ENCODE results near the gene CLEC17A. TPM values are rescaled to one million over a fixed set of nuclear protein-coding genes. Genes with fewer than 3 reads are reported as not detected.

The CLEC17A gene
- total RNA-seq, 4 donors from 2014 or later, result 0.41 to 4.9 TPM; not detected in 2

GRCh38 chr19:14553939-14554243, 29.0 kb upstream of the CLEC17A start:
- Histone ChIP-seq H3K27ac (peak overlapping the region in 2 of 4 donors; percentile 1 to 30), H3K4me1 (peaks cover 6 to 46% (median 32%) of the 10 kb centered on the region in 4 donors)

GRCh38 chr19:14554382-14554812, 28.5 kb upstream of the CLEC17A start:
- Histone ChIP-seq H3K27ac (peak overlapping the region in 2 of 4 donors; percentile 1 to 30), H3K27me3 (no peaks in the 10 kb centered on the region), H3K9me3 (no peaks in the 10 kb centered on the region), H3K4me3 (no peak overlapping the region), H3K36me3 (no peaks in the 10 kb centered on the region), H3K4me1 (peaks cover 6 to 45% (median 31%) of the 10 kb centered on the region in 4 donors)
- peak; percentile 30 for DNase-seq
- WGBS, 2 donors (ENCODE audit: low coverage in 1 of 2), result 67% methylated on average over 5 of the region's 6 CpGs; no CpG with 5 or more reads in 1 of the 2 donors
- TF ChIP-seq POLR2A (IDR thresholded peaks at IDR 0.05) (no peak), EP300 (IDR thresholded peaks at IDR 0.05; ENCODE audit: low read depth) (no peak), POLR2AphosphoS5 (IDR thresholded peaks at IDR 0.05) (no peak), CTCF (IDR thresholded peaks at IDR 0.05) (peak in 2 of 5 experiments; percentile 25 to 36)
- intact Hi-C loops (cut with DNase I; ENCODE audit: low total_unique reads) (no loop called here), in situ Hi-C loops (cut with MboI; ENCODE audit: low pct_ligation_motif_present in 1 of 4, low pct_unique_long_range_greater_than_20kb in 1 of 4, low sequenced_read_pairs in 3 of 4) (loop anchor here in 1 of 4 donors (25.0 kb wide), 1 partner anchor 333 kb away; the partner anchor contains the start of gene OR7A17)

More at GRCh38 chr19:14553939-14554243, 29.0 kb upstream of the CLEC17A start:
- Histone ChIP-seq H3K36me3 (peaks cover 0 to 1% (median 0%) of the 10 kb centered on the region in 4 donors), H3K9me3 (no peaks in the 10 kb centered on the region), H3K27me3 (no peaks in the 10 kb centered on the region), H3K4me3 (no peak overlapping the region)
- WGBS, 2 donors (ENCODE audit: low coverage in 1 of 2), result 81% methylated on average over 8 of the region's 9 CpGs; no CpG with 5 or more reads in 1 of the 2 donors
- in situ Hi-C loops (cut with MboI; ENCODE audit: low pct_ligation_motif_present in 1 of 4, low pct_unique_long_range_greater_than_20kb in 1 of 4, low sequenced_read_pairs in 3 of 4) (loop anchor here in 1 of 4 donors (25.0 kb wide), 1 partner anchor 333 kb away; the partner anchor contains the start of gene OR7A17), intact Hi-C loops (cut with DNase I; ENCODE audit: low total_unique reads) (no loop called here)
- TF ChIP-seq POLR2A (IDR thresholded peaks at IDR 0.05), result no peak
- no peak for TF ChIP-seq POLR2AphosphoS5 (IDR thresholded peaks at IDR 0.05)
- TF ChIP-seq CTCF (IDR thresholded peaks at IDR 0.05), result no peak
- TF ChIP-seq EP300 (IDR thresholded peaks at IDR 0.05; ENCODE audit: low read depth), result no peak
- no peak for DNase-seq

- intact Hi-C loops (cut with DNase I; ENCODE audit: low total_unique reads), result no loop called here
- Histone ChIP-seq H3K36me3 (no peaks in the 10 kb centered on the region), H3K27ac (peak overlapping the region in 1 of 4 donors; percentile 52), H3K27me3 (no peaks in the 10 kb centered on the region), H3K9me3 (no peaks in the 10 kb centered on the region), H3K4me1 (peaks cover under 1 to 28% (median 19%) of the 10 kb centered on the region in 4 donors), H3K4me3 (peak overlapping the region in 1 of 4 donors; percentile 33)
- in situ Hi-C loops (cut with MboI; ENCODE audit: low pct_ligation_motif_present in 1 of 4, low pct_unique_long_range_greater_than_20kb in 1 of 4, low sequenced_read_pairs in 3 of 4), result loop anchor here in 1 of 4 donors (25.0 kb wide), 1 partner anchor 331 kb away; the partner anchor contains the start of gene OR7A17
- 81 to 83% methylated on average over 9 to 12 of the region's 12 CpGs for WGBS, 2 donors (ENCODE audit: low coverage in 1 of 2)
- no peak for DNase-seq
- no peak for TF ChIP-seq EP300 (IDR thresholded peaks at IDR 0.05; ENCODE audit: low read depth)
- no peak for TF ChIP-seq CTCF (IDR thresholded peaks at IDR 0.05)
- TF ChIP-seq POLR2AphosphoS5 (IDR thresholded peaks at IDR 0.05), result no peak
- no peak for TF ChIP-seq POLR2A (IDR thresholded peaks at IDR 0.05)
These were observed 26.8 kb upstream of the CLEC17A start for GRCh38 chr19:14555918-14556661.

- Histone ChIP-seq H3K4me1 (peaks cover 0 to 22% (median 13%) of the 10 kb centered on the region in 4 donors), H3K27me3 (no peaks in the 10 kb centered on the region), H3K36me3 (no peaks in the 10 kb centered on the region), H3K9me3 (no peaks in the 10 kb centered on the region), H3K27ac (peak overlapping the region in 1 of 4 donors; percentile 52), H3K4me3 (peak overlapping the region in 2 of 4 donors; percentile 6 to 33)
- WGBS, 2 donors (ENCODE audit: low coverage in 1 of 2), result 8 to 56% methylated on average over 3 to 18 of the region's 18 CpGs
- TF ChIP-seq EP300 (IDR thresholded peaks at IDR 0.05; ENCODE audit: low read depth), result no peak
- no peak for TF ChIP-seq POLR2A (IDR thresholded peaks at IDR 0.05)
- peak; percentile 84 to 99 (median 95) for TF ChIP-seq CTCF (IDR thresholded peaks at IDR 0.05)
- TF ChIP-seq POLR2AphosphoS5 (IDR thresholded peaks at IDR 0.05), result no peak
- intact Hi-C loops (cut with DNase I; ENCODE audit: low total_unique reads) (no loop called here), in situ Hi-C loops (cut with MboI; ENCODE audit: low pct_ligation_motif_present in 1 of 4, low pct_unique_long_range_greater_than_20kb in 1 of 4, low sequenced_read_pairs in 3 of 4) (loop anchor here in 1 of 4 donors (25.0 kb wide), 1 partner anchor 331 kb away; the partner anchor contains the start of gene OR7A17)
- peak; percentile 82 for DNase-seq
These were observed 26.2 kb upstream of the CLEC17A start for GRCh38 chr19:14556662-14557188.
